Measurements from ENCODE around the gene EN1. TPM values are rescaled to one million over a fixed set of nuclear protein-coding genes. Genes with fewer than 3 reads are reported as not detected.

Gene EN1
- total and polyA plus RNA-seq, 2 experiments from 2014 or later = not detected

GRCh38 chr2:118808429-118808809, 39.0 kb downstream of the EN1 start:
- Histone ChIP-seq H3K27me3 (peaks cover 18% of the 10 kb centered on the region), H3K4me3 (no peak overlapping the region), H3K4me1 (ENCODE audit: low read depth) (no peaks in the 10 kb centered on the region), H3K36me3 (no peaks in the 10 kb centered on the region), H3K9me3 (ENCODE audit: low read depth) (no peaks in the 10 kb centered on the region), H3K27ac (no peak overlapping the region)
- peak in 1 of 2 donors; percentile 3 for DNase-seq (ENCODE audit: low read depth in 1 of 2, low spot score in 1 of 2)
- TF ChIP-seq CTCF (IDR thresholded peaks at IDR 0.05; ENCODE audit: low read depth, low read length) = no peak

- TF ChIP-seq CTCF (IDR thresholded peaks at IDR 0.05; ENCODE audit: low read depth, low read length) = no peak
- Histone ChIP-seq H3K4me3 (no peak overlapping the region), H3K36me3 (no peaks in the 10 kb centered on the region), H3K4me1 (ENCODE audit: low read depth) (no peaks in the 10 kb centered on the region), H3K27me3 (peaks cover 18% of the 10 kb centered on the region), H3K9me3 (ENCODE audit: low read depth) (no peaks in the 10 kb centered on the region), H3K27ac (no peak overlapping the region)
- DNase-seq (ENCODE audit: low read depth in 1 of 2, low spot score in 1 of 2) = no peak
Measured at GRCh38 chr2:118807668-118808428, 39.6 kb downstream of the EN1 start.

- peak in 1 of 2 donors; percentile 6 for DNase-seq (ENCODE audit: low read depth in 1 of 2, low spot score in 1 of 2)
- H3K27ac ChIP-seq = no peak overlapping the region
- no peaks in the 10 kb centered on the region for H3K4me1 ChIP-seq (ENCODE audit: low read depth)
- no peak for TF ChIP-seq CTCF (IDR thresholded peaks at IDR 0.05; ENCODE audit: low read depth, low read length)
- H3K9me3 ChIP-seq (ENCODE audit: low read depth) = no peaks in the 10 kb centered on the region
- H3K4me3 ChIP-seq = no peak overlapping the region
- no peaks in the 10 kb centered on the region for H3K36me3 ChIP-seq
- peaks cover 18% of the 10 kb centered on the region for H3K27me3 ChIP-seq
Measured at GRCh38 chr2:118806797-118807667, 40.4 kb downstream of the EN1 start.

GRCh38 chr2:118805064-118805690, 42.3 kb downstream of the EN1 start:
- Histone ChIP-seq H3K4me3 (no peak overlapping the region), H3K4me1 (ENCODE audit: low read depth) (no peaks in the 10 kb centered on the region), H3K36me3 (no peaks in the 10 kb centered on the region), H3K27ac (no peak overlapping the region), H3K9me3 (ENCODE audit: low read depth) (no peaks in the 10 kb centered on the region), H3K27me3 (peaks cover 18% of the 10 kb centered on the region)
- DNase-seq (ENCODE audit: low read depth in 1 of 2, low spot score in 1 of 2) = no peak
- TF ChIP-seq CTCF (IDR thresholded peaks at IDR 0.05; ENCODE audit: low read depth, low read length) = no peak

- DNase-seq (ENCODE audit: low read depth in 1 of 2, low spot score in 1 of 2) = peak in 1 of 2 donors; percentile 23
- TF ChIP-seq CTCF (IDR thresholded peaks at IDR 0.05; ENCODE audit: low read depth, low read length) = no peak
Measured at GRCh38 chr2:118803012-118803411, 44.4 kb downstream of the EN1 start.

More at GRCh38 chr2:118803012-118803411, 44.4 kb downstream of the EN1 start:
- Histone ChIP-seq H3K4me3 (no peak overlapping the region), H3K27me3 (peaks cover 8% of the 10 kb centered on the region), H3K27ac (no peak overlapping the region), H3K36me3 (no peaks in the 10 kb centered on the region), H3K4me1 (ENCODE audit: low read depth) (no peaks in the 10 kb centered on the region), H3K9me3 (ENCODE audit: low read depth) (no peaks in the 10 kb centered on the region)
